GM19395 (cell line): ENCODE data around the gene OCA2.
"Not testable (repeated sequence)": the region's sequence is repeated elsewhere in the genome, so short reads cannot be mapped to it uniquely, and the experiment has no call there.

ENCODE experiments used
- ATAC-seq: cut with Tn5 transposase; IDR thresholded peaks from one replicate; pipeline ENCODE4 v1.9.1; 2021; ENCODE audit warnings: mild to moderate bottlenecking, moderate library complexity; ENCODE audit not compliant: unreplicated experiment

The OCA2 gene

GRCh38 chr15:27790270-27790669 lies 308.8 kb downstream of the OCA2 start:
- ATAC-seq = no peak

- ATAC-seq = no peak
Observed at GRCh38 chr15:27787931-27788330, 311.2 kb downstream of the OCA2 start.

- ATAC-seq = no peak
Observed at GRCh38 chr15:27784107-27784506, 315.0 kb downstream of the OCA2 start.

- no peak for ATAC-seq
Observed at GRCh38 chr15:27783678-27784077, 315.4 kb downstream of the OCA2 start.

GRCh38 chr15:27782125-27782524 lies 317.0 kb downstream of the OCA2 start:
- no peak for ATAC-seq

- no peak for ATAC-seq
Observed at GRCh38 chr15:27776501-27776900, 322.6 kb downstream of the OCA2 start.

GRCh38 chr15:27774638-27775037 lies 324.5 kb downstream of the OCA2 start:
- no peak for ATAC-seq

GRCh38 chr15:27774191-27774590 lies 324.9 kb downstream of the OCA2 start:
- ATAC-seq = no peak

GRCh38 chr15:27771892-27772291 lies 327.2 kb downstream of the OCA2 start:
- no peak for ATAC-seq

- no peak for ATAC-seq
Observed at GRCh38 chr15:27770769-27771554, 328.2 kb downstream of the OCA2 start.

GRCh38 chr15:27770086-27770607 lies 329.0 kb downstream of the OCA2 start:
- no peak for ATAC-seq

GRCh38 chr15:27769652-27770051 lies 329.5 kb downstream of the OCA2 start:
- no peak for ATAC-seq

GRCh38 chr15:27768732-27769475 lies 330.2 kb downstream of the OCA2 start:
- no peak for ATAC-seq

- ATAC-seq = no peak
Observed at GRCh38 chr15:27767918-27768640, 331.0 kb downstream of the OCA2 start.

- not testable (repeated sequence) for ATAC-seq
Observed at GRCh38 chr15:27767430-27767829, 331.7 kb downstream of the OCA2 start.

GRCh38 chr15:27764339-27764738 lies 334.8 kb downstream of the OCA2 start:
- no peak for ATAC-seq

- ATAC-seq = no peak
Observed at GRCh38 chr15:27763514-27763913, 335.6 kb downstream of the OCA2 start.

GRCh38 chr15:27762471-27762870 lies 336.6 kb downstream of the OCA2 start:
- ATAC-seq = no peak

GRCh38 chr15:27757052-27757451 lies 342.1 kb downstream of the OCA2 start:
- no peak for ATAC-seq

GRCh38 chr15:27752691-27753090 lies 346.4 kb downstream of the OCA2 start:
- ATAC-seq = no peak

GRCh38 chr15:27747997-27748396 lies 351.1 kb downstream of the OCA2 start:
- ATAC-seq = no peak
